Measurements from ENCODE around the gene SLC45A1.

Gene SLC45A1

GRCh38 chr1:8338526-8339202 lies 20.8 kb downstream of the SLC45A1 start:
- FAIRE-seq, result no peak

GRCh38 chr1:8339203-8339600 lies 21.3 kb downstream of the SLC45A1 start:
- FAIRE-seq, result no peak

GRCh38 chr1:8340448-8340847 lies 22.5 kb downstream of the SLC45A1 start:
- no peak for FAIRE-seq

- FAIRE-seq, result no peak
Measured at GRCh38 chr1:8342325-8342724, 24.4 kb downstream of the SLC45A1 start.

GRCh38 chr1:8343044-8343443 lies 25.1 kb downstream of the SLC45A1 start:
- no peak for FAIRE-seq

GRCh38 chr1:8343464-8344001 lies 25.6 kb downstream of the SLC45A1 start:
- FAIRE-seq, result no peak

GRCh38 chr1:8344893-8345507 lies 27.1 kb downstream of the SLC45A1 start:
- FAIRE-seq, result no peak

- FAIRE-seq, result no peak
Measured at GRCh38 chr1:8345621-8346415, 27.9 kb downstream of the SLC45A1 start.

- FAIRE-seq, result no peak
Measured at GRCh38 chr1:8347635-8348034, 29.7 kb downstream of the SLC45A1 start.

- FAIRE-seq, result no peak
Measured at GRCh38 chr1:8348047-8348776, 30.3 kb downstream of the SLC45A1 start.

GRCh38 chr1:8348777-8349472 lies 31.0 kb downstream of the SLC45A1 start:
- FAIRE-seq, result no peak

- no peak for FAIRE-seq
Measured at GRCh38 chr1:8349473-8349865, 31.6 kb downstream of the SLC45A1 start.

- FAIRE-seq, result no peak
Measured at GRCh38 chr1:8349961-8350360, 32.0 kb downstream of the SLC45A1 start.

GRCh38 chr1:8350914-8351684 lies 33.2 kb downstream of the SLC45A1 start:
- FAIRE-seq, result no peak

- FAIRE-seq, result no peak
Measured at GRCh38 chr1:8351693-8352470, 34.0 kb downstream of the SLC45A1 start.

- no peak for FAIRE-seq
Measured at GRCh38 chr1:8352471-8352845, 34.5 kb downstream of the SLC45A1 start.

- FAIRE-seq, result no peak
Measured at GRCh38 chr1:8352886-8353785, 35.2 kb downstream of the SLC45A1 start.

- FAIRE-seq, result no peak
Measured at GRCh38 chr1:8354038-8354437, 36.1 kb downstream of the SLC45A1 start.

- no peak for FAIRE-seq
Measured at GRCh38 chr1:8355439-8356255, 37.7 kb downstream of the SLC45A1 start.

Measured in islet of Langerhans (tissue), 1 donor.